Stimulated activated CD8-positive, alpha-beta memory T cell treated with anti-CD3 and anti-CD28 coated beads, Interleukin-12 subunit alpha, Interleukin-12 subunit beta, amount 100 ng/mL, for 4 hours (primary cell): ENCODE measurements around the gene SENP5.

Experiments
- DNase-seq: peaks from one replicate; pipeline ENCODE4 v3.0.0-alpha.2; 2020; ENCODE audit warnings: low read depth

Gene SENP5

GRCh38 chr3:196968233-196969133, 100.8 kb downstream of the SENP5 start, which contains the start of gene PIGZ:
Gene PIGZ, minus strand, starts transcription at chr3:196968833. Its CDS starts 16,802 bp downstream, at chr3:196952031.
- peak; percentile 20 for DNase-seq

- peak; percentile 17 for DNase-seq
Measured at GRCh38 chr3:196969134-196969659, 101.5 kb downstream of the SENP5 start.

- DNase-seq = peak; percentile 58
Measured at GRCh38 chr3:196969660-196970546, 102.2 kb downstream of the SENP5 start.

DNA sequence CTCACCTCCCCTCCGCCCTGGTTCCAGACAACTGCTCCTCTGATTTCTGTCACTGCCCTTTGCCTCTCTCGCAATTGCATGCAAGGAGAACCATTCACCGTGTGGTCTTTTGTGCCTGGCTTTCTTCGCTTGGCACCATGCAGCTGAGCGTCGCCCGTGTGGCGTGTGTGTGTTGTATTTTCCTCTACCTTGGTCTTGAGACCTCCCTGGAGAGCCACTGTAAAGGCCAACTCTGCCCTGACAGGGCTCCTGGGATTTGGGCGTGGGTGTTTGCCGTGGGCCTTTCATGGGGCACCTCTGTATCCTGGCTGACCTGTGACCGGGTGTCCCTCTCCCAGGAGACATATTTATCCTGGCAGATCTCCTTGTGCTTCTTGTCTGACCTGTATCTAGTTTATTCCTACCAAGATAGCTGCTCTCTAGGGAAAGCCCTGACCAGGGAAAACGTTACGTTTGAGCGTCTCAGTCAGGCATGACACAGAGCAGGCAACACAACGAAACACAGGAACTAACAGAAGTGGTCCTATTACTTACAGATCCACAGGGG, 102.9 kb downstream of the SENP5 start:
- DNase-seq = no peak

DNA sequence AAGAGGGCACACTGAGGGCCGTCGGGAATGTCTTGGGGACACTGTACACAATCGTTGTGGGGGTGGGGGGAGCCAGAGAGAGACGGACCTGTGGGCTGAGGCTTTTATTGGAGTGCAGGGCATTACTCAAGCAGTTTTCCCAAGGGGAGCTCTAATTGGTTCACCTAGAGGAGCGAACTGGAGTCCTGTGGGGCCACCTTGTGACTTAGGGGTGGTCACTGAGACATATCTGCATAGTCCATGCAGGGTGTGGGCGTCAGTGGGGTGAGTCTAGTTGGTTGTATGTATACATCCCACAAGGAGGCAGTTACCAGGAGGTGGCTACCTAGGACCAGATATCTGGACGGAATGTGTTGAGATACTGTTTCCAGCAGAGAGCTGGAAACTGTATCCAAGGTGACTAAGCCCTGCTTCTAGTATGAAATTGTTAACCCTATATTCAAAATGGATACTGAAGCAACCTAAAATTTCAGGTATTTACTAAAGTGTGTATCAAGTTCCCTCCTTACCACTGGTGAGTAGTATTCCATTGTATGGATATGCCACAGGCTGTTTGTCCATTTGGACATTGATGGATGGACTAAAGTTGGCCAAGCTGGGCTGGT, 103.5 kb downstream of the SENP5 start:
- no peak for DNase-seq

DNA sequence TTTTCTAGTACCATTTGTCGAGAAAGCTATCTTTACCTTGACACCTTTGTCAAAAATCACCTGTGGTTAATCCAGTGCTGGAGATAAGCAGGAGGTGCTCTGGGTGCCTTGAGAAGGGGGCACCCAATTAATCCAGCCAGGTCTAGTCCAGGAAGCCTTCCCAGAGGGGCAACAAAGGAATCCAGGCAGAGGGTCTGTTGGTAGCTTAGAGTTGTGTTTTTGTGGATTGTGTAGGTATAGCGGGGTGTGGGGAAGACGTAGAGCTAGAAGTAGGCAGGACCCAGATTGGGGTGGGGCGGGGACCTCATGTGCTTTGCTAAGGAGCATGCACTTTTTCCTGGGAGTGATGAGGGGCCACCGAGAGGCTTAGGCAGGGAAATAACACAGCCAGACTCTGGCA, 106.9 kb downstream of the SENP5 start:
- no peak for DNase-seq

GRCh38 chr3:196975349-196975748, 107.6 kb downstream of the SENP5 start:
- no peak for DNase-seq

GRCh38 chr3:196976941-196977340, 109.2 kb downstream of the SENP5 start:
- no peak for DNase-seq

DNA sequence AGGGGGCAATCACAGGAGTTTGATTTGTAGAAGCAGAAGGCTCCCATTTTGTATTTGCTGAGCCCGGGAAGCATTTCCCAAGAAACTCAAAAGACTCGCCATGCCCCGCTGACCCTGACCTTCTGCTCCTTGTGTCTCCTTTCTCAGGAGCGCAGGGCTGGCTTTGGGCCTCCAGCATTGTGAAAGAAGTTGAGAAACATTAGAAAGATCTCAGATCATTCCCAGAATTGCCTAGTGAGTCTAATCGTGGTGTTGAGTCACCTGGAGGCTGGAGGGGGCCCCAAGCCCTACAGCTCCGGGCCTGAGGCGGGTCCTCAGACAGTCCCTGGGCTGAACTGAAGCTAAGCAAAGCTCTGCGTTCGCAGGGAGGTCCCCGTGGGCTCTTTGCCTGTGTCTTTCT, 111.8 kb downstream of the SENP5 start:
- DNase-seq = no peak

DNA sequence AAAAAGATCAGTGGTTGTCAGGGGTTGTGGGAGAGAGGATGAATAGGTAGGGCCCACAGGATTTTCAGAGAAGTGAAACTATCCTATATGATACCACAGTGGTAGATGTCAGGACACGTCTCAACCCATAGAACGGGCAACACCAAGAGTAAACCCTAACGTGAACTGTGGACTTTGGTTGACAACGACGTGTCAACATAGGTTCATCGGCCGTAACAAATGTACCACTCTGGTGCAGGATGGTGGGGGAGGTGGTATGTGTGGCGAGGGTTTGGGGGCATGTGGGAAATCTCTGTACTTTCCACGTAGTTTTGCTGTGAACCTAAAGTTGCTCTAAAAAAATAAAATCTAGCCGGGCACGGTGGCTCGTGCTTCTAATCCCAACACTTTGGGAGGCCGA, 113.9 kb downstream of the SENP5 start:
- DNase-seq = no peak

GRCh38 chr3:196983186-196983585, 115.5 kb downstream of the SENP5 start:
- DNase-seq = no peak
